Measurements from ENCODE around the gene HEATR3. TPM values are rescaled to one million over a fixed set of nuclear protein-coding genes. Genes with fewer than 3 reads are reported as not detected.

The HEATR3 gene
- total and polyA plus RNA-seq, 2 donors (not counting 1 experiment from before 2014, with no cell fraction given) = 18.0 to 21.0 TPM

DNA sequence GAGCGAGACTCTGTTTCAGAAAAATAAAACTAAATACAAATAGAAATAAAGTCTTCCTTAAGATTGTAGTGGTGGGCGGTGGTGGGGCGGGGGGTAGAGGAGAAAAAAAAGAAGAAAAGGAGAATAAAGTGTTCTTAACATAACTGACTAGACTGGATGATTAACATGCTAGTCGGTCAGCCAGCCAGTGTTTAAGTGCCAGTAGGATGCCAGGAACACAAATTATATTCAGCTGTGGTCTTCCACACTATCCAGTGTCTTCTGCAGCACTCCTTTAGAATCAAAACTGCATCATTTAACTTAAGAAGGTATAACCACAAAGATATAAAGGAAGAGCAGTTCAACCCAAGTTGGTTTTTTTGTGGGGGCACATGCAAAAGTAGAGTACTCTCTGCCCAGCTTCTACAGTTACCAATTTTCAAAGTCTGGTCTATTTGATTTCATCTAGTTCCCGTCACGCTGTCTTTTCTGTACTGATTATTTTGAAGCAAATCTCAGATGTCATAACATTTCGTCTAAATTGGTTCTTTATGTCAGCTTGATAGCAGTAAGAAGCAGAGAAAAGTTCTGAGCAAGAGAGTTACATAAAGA is 15.8 kb downstream of the HEATR3 start:
- no peaks in the 10 kb centered on the region for H4K20me1 ChIP-seq (ENCODE audit: control insufficient read depth, insufficient read depth, low read length, poor library complexity, severe bottlenecking)
- no peak for DNase-seq
- no peaks in the 10 kb centered on the region for H3K27me3 ChIP-seq (replicated peaks in 1 of 4; ENCODE audit: control extremely low read depth in 1 of 4, control insufficient read depth in 3 of 4, insufficient read depth in 4 of 4, low read length in 3 of 4)
- Mint-ChIP-seq H3K27ac (no peak overlapping the region), H3K4me3 (no peak overlapping the region), H3K27me3 (no peaks in the 10 kb centered on the region), H3K9me3 (ENCODE audit: insufficient read depth) (no peaks in the 10 kb centered on the region), H3K4me1 (no peaks in the 10 kb centered on the region)
- no peak overlapping the region for H3K4me2 ChIP-seq (replicated peaks; ENCODE audit: low read depth, low read length, poor library complexity, severe bottlenecking)
- H3K36me3 ChIP-seq (replicated peaks in 1 of 2; ENCODE audit: control extremely low read depth in 1 of 2, control insufficient read depth in 1 of 2, extremely low read depth in 1 of 2, insufficient read depth in 2 of 2, low read length in 1 of 2) = peaks cover 0 to 60% of the 10 kb centered on the region in 2 experiments
- ATAC-seq (ENCODE audit: low read depth) = no peak
- no peak overlapping the region for H2AFZ ChIP-seq (ENCODE audit: insufficient read depth, low read depth, low read length, poor library complexity, severe bottlenecking)
- H3K9me3 ChIP-seq (ENCODE audit: control extremely low read depth in 1 of 3, control insufficient read depth in 2 of 3, insufficient read depth in 1 of 3, low read length in 2 of 3) = no peaks in the 10 kb centered on the region
- POLR2A ChIA-PET = no interaction called here
- WGBS (ENCODE audit: insufficient coverage) = 95% methylated on average over 4 of the region's 7 CpGs
- no peaks in the 10 kb centered on the region for H3K4me1 ChIP-seq (ENCODE audit: control insufficient read depth in 2 of 2, insufficient read depth in 2 of 2, low read length in 2 of 2)
- H3K9ac ChIP-seq (ENCODE audit: low read length) = no peak overlapping the region
- TF ChIP-seq, protein P1, sequence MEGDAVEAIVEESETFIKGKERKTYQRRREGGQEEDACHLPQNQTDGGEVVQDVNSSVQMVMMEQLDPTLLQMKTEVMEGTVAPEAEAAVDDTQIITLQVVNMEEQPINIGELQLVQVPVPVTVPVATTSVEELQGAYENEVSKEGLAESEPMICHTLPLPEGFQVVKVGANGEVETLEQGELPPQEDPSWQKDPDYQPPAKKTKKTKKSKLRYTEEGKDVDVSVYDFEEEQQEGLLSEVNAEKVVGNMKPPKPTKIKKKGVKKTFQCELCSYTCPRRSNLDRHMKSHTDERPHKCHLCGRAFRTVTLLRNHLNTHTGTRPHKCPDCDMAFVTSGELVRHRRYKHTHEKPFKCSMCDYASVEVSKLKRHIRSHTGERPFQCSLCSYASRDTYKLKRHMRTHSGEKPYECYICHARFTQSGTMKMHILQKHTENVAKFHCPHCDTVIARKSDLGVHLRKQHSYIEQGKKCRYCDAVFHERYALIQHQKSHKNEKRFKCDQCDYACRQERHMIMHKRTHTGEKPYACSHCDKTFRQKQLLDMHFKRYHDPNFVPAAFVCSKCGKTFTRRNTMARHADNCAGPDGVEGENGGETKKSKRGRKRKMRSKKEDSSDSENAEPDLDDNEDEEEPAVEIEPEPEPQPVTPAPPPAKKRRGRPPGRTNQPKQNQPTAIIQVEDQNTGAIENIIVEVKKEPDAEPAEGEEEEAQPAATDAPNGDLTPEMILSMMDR (IDR thresholded peaks at IDR 0.05) = no peak
- no peak for TF ChIP-seq EZH2 (IDR thresholded peaks at IDR 0.05; ENCODE audit: borderline replicate concordance, insufficient read depth, low read depth, low read length, poor library complexity, severe bottlenecking)
- intact Hi-C loops (cut with micrococcal nuclease) = no loop called here
- H3K4me3 ChIP-seq (ENCODE audit: control extremely low read depth in 1 of 5, extremely low read depth in 1 of 5, insufficient read depth in 1 of 5, low read depth in 2 of 5, low read length in 4 of 5) = no peak overlapping the region
- no peak overlapping the region for H3K27ac ChIP-seq (ENCODE audit: low read length in 2 of 2)
- CTCF ChIA-PET = no interaction called here
- peaks cover 8% of the 10 kb centered on the region for H3K79me2 ChIP-seq (ENCODE audit: control insufficient read depth, insufficient read depth, low read length)

- H4K20me1 ChIP-seq (ENCODE audit: control insufficient read depth, insufficient read depth, low read length, poor library complexity, severe bottlenecking) = no peaks in the 10 kb centered on the region
- H3K4me1 ChIP-seq (ENCODE audit: control insufficient read depth in 2 of 2, insufficient read depth in 2 of 2, low read length in 2 of 2) = no peaks in the 10 kb centered on the region
- intact Hi-C loops (cut with micrococcal nuclease) = no loop called here
- no peaks in the 10 kb centered on the region for H3K9me3 ChIP-seq (ENCODE audit: control extremely low read depth in 1 of 3, control insufficient read depth in 2 of 3, insufficient read depth in 1 of 3, low read length in 2 of 3)
- H3K27ac Mint-ChIP-seq = no peak overlapping the region
- H3K4me3 Mint-ChIP-seq = no peak overlapping the region
- H3K4me2 ChIP-seq (replicated peaks; ENCODE audit: low read depth, low read length, poor library complexity, severe bottlenecking) = no peak overlapping the region
- TF ChIP-seq EZH2 (IDR thresholded peaks at IDR 0.05; ENCODE audit: borderline replicate concordance, insufficient read depth, low read depth, low read length, poor library complexity, severe bottlenecking) = no peak
- TF ChIP-seq, protein P1 (IDR thresholded peaks at IDR 0.05) = no peak
- ATAC-seq (ENCODE audit: low read depth) = no peak
- H3K27me3 ChIP-seq (replicated peaks in 1 of 4; ENCODE audit: control extremely low read depth in 1 of 4, control insufficient read depth in 3 of 4, insufficient read depth in 4 of 4, low read length in 3 of 4) = no peaks in the 10 kb centered on the region
- no peaks in the 10 kb centered on the region for H3K4me1 Mint-ChIP-seq
- no peaks in the 10 kb centered on the region for H3K9me3 Mint-ChIP-seq (ENCODE audit: insufficient read depth)
- peaks cover 0 to 56% of the 10 kb centered on the region in 2 experiments for H3K36me3 ChIP-seq (replicated peaks in 1 of 2; ENCODE audit: control extremely low read depth in 1 of 2, control insufficient read depth in 1 of 2, extremely low read depth in 1 of 2, insufficient read depth in 2 of 2, low read length in 1 of 2)
- H2AFZ ChIP-seq (ENCODE audit: insufficient read depth, low read depth, low read length, poor library complexity, severe bottlenecking) = no peak overlapping the region
- WGBS (ENCODE audit: insufficient coverage) = 95% methylated on average over 4 of the region's 8 CpGs
- peaks cover 8% of the 10 kb centered on the region for H3K79me2 ChIP-seq (ENCODE audit: control insufficient read depth, insufficient read depth, low read length)
- DNase-seq = no peak
- CTCF ChIA-PET = interaction anchor here (1.1 kb wide), 2 partner anchors 14 to 59 kb away, joined by 3 to 5 read pairs; partner anchors contain the start of gene CNEP1R1
- no peak overlapping the region for H3K4me3 ChIP-seq (ENCODE audit: control extremely low read depth in 1 of 5, extremely low read depth in 1 of 5, insufficient read depth in 1 of 5, low read depth in 2 of 5, low read length in 4 of 5)
- POLR2A ChIA-PET = no interaction called here
- no peaks in the 10 kb centered on the region for H3K27me3 Mint-ChIP-seq
- H3K9ac ChIP-seq (ENCODE audit: low read length) = no peak overlapping the region
- no peak overlapping the region for H3K27ac ChIP-seq (ENCODE audit: low read length in 2 of 2)
Observed at GRCh38 chr16:50083996-50084395, 18.2 kb downstream of the HEATR3 start.
